HG03354 (cell line): Measurements from ENCODE around the gene SERTAD1.
"Not testable (repeated sequence)": the region's sequence is repeated elsewhere in the genome, so short reads cannot be mapped to it uniquely, and the experiment has no call there.

Source experiments
- ATAC-seq: cut with Tn5 transposase; IDR thresholded peaks from one replicate; pipeline ENCODE4 v1.9.1; 2021; ENCODE audit warnings: mild to moderate bottlenecking; ENCODE audit not compliant: unreplicated experiment, poor library complexity, severe bottlenecking

The SERTAD1 gene

GRCh38 chr19:40411125-40411842 lies 14.5 kb downstream of the SERTAD1 start:
- no peak for ATAC-seq

DNA sequence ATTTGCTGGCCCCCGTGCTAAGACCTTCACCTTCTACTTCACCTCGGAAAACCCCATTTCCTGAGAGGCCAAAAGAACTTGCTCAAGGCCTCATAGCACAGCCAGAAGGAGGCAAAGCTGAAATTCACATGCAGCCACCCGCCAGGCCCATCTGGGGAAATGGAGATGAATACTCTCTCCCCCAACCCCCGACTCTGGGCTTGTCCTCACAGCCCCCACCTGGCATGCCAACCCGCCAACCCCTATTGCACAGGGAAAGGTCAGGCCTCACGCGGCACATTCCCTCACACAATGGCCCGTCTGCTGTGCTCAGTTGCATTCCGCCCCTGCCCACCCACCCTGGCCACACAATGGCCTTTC lies 15.8 kb downstream of the SERTAD1 start:
- ATAC-seq, result no peak

DNA sequence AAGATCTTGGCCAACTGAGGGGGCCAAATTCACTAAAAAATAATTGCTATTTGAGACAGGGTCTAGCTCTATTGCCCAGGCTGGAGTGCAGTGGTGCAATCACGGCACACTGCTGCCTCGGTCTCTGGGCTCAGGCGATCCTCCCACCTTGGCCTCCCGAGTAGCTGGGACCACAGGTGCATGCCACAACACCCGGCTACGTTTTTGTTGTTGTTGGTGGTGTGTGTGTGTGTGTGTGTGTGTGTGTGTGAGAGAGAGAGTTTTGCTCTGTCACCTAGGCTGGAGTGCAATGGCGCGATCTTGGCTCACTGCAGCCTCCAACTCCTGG lies 17.2 kb downstream of the SERTAD1 start:
- not testable (repeated sequence) for ATAC-seq

DNA sequence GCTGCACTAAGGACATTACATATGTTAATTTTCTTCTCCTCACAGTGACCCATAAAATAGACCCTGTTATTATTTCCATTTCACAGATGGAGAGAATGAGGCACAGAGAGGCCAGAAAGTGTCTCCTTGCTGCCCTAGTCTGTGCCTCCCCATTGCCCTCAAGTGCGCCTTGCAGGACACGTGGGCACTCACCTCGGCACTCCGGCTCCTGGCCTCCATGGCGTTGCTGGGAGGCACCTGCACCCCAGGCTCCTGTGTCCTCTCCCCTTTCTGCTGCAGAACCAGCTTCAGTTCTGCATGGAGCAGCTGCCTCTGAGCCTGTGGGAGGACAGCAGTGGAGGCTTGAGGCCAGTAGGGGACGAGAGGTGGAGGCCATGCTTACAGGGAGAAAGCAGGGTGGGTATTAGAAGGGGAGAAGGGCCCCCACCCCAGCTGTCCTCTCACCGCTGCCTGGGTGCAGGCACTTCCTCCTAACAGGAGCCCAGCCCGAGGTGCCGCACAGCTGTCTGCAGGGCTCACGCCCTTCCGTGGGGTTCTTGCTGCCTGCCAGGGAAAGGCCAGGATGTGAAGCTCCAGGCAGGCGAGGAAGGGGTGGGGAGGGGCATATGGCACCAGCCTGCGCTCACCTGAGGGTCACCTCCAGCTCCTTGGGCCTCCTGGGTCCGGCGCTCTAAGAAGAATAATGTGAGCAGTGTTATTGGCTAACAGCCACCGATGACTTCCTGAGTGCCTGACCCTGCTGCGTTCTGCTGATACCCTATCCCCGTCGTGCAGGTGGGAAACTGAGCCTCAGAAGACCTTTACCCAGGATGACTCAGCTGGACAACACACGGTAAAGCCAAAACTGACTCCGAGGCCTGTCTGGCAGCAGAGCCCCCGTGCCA lies 17.8 kb downstream of the SERTAD1 start:
- ATAC-seq, result no peak

DNA sequence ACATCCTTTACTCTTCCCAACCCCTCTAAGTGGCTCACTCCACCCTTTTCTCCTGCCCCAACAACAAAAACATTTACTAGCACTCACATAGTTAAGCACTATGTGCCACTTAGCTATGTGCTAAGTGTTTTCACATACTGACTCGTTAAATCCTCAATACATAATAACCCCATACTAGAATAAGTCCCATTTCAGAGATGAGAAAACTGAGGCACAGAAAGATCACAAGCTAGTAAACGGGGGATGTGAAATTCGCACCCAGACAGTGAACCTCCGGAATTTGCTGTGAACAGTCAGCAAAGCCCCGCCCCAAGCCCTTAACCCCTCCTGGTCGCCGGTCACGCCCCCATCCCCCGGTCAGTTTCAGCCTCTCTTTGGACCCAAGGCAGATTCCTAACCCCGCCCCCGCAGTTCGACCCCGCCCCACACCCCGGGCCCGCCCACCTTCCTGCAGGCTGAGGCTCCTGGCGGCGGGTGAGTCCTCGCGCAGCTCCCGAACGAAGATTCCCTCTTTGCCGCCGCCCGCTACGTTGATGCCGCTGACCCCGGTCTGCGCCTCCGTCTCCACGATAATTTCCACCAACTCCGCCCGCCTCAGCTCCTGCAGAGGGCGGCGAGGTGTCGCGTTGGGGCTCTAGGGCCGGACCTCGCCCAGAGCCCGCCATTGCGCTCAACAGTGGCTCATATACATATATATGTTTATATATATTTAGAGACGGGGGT lies 22.4 kb downstream of the SERTAD1 start:
- ATAC-seq, result peak; percentile 82

- no peak for ATAC-seq
Observed at GRCh38 chr19:40400559-40400958, 25.2 kb downstream of the SERTAD1 start.

DNA sequence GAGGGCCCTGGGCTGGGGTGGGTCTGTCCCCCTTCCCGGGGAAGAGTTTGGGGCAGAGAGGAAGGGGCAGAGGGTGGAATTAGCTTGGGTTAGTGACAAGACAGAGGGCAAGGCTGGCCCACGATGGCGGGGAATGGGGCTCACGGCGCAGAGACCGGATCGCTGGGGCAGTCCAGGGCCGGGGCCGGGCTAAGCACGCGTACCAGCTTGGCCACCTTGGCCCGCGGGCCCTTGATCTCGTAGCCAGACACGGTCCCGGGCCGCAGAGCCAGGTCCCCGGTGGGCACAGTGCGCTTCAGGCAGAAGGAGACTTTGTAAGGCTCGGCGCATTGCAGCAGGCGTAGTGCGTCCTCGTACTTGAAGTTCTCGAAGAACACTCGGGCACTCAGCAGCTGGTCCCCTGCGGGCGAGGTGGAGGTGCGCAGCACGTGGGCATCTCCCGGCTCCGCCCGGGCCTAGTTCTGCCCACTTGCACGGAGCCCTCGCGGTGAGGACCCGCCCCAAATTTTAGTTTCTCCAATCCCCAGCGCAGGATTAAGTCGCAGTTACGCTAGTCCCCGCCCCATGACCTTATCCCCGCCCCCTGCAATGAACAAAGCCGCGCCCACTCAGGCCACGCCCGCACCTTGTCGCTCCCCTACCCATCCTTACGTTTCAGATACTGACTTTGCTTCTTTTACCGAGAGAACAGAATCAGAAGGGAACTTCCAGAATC lies 27.2 kb downstream of the SERTAD1 start:
- ATAC-seq, result no peak

- ATAC-seq, result no peak
Observed at GRCh38 chr19:40397568-40397906, 28.3 kb downstream of the SERTAD1 start.

DNA sequence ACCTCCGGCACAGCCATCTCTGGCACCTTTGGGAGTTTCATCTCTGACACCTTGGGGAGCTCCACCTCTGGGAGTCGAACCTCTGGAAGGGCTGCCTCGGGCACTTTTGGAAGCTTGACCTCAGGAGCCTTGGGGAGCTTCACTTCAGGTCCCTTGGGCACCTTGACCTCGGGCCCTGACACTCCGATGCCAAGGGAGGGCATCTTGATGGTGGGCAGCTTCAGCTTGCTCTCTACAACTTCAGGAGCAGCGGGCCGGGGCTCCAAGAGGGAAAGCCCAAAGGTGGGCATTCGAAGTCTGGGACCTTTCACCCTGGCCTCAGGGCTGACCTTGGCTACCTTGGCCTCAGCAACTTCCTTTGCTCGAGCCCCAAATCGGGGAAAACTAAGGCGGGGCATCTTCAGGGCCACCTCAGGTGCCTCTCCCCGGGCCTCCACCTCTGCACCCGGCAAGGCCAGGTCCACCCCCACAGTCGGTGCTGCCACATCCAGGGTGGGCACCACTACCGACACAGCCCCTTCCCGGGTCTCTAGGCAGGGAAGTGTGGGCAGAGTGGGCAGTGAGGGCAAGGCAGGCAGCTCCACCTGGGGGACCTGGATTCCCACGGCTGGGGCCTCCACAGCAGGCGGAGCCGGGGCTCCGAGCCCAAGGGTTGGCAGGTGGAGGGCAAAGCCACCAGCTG lies 28.8 kb downstream of the SERTAD1 start:
- no peak for ATAC-seq

- ATAC-seq, result no peak
Observed at GRCh38 chr19:40395956-40396355, 29.8 kb downstream of the SERTAD1 start.

DNA sequence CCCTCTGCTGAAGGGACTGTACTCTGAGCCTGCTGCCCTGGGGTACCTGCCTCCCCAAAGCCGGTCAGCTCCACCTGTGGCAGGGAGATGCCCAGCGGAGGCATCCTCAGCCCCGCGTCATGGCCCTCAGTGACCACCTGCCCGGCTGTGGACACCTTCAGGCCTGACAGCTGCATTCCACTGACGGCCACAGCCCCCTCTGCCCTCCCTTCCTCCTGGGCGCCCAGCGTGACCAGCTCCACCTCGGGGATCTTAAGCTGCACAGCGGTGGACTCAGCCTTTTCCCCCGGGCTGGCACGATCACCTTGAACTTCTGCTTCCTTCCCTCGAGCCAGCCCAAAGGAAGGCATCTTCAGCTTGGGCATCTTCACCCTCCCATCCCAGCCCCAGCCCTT lies 31.0 kb downstream of the SERTAD1 start:
- ATAC-seq, result no peak

DNA sequence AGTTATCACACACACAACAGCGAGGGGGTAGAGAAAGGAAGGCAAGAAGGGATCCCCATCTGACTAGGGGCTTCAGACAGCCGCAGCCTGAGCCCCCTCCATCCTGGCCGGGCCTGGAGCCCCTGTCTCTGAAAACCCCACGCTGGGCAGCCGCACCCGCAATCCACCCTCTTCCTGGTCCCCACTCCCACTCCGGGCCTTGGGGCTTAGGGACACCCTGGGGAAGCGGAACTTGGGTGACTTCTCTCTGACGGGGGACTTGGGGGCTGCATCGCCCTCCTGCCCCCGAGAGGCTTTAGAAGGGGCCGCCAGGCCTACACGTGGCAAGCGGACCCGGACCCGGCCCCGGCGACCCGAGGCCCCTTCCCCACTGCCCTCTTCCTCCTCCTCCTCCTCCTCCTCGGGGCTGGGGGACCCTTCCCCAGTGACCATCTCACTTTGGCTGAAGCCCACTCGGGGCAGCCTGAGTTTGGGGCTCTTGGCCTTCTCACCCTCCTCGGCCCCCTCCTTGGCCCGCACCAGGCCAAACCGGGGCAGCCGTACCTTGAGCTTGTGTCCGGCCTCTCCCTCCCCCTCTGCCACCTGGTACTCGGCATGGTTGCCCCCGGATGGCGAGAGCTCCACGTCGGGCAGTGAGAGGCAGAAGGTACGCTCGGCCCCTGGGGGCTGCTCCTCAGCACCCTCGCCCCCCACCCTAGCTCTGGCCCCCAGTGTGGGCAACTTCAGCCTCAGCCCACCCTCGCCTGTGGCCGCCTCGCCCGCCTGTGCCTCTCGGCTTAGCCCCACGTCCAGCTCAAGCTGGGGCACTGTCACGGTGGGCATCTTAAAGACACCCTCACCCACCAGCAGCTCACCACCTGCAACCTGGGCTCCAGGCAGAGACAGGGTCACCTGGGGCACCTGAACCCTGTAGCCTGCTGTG lies 31.6 kb downstream of the SERTAD1 start:
- no peak for ATAC-seq

DNA sequence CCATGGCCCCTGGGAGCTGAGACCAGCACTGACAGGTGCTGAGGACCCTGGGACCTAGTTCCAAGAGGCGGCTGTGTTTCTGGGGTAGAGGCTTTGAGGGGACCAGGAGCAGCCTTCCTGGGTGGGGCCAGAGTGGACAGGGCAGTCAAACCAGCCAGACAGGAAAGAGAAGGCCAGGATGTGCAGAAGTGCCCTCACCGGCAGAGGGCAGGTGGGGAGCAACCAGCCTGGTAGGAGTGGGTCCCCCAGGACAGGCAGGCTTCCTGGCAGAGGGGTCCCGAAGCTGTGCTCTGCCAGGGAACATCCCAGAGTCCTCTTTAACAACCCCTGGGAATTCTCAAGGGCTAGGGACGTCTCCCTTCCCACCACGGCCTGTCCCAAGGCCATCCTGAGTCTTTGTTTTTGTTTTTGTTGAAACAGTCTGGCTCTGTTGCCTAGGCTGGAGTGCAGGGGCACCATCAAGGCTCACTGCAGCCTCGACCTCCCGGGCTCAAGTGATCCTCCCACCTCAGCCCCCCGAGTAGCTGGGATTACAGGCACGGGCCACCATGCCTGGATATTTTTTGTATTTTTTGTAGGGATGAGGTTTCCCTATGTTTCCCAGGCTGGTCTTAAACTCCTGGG lies 32.8 kb downstream of the SERTAD1 start:
- no peak for ATAC-seq

DNA sequence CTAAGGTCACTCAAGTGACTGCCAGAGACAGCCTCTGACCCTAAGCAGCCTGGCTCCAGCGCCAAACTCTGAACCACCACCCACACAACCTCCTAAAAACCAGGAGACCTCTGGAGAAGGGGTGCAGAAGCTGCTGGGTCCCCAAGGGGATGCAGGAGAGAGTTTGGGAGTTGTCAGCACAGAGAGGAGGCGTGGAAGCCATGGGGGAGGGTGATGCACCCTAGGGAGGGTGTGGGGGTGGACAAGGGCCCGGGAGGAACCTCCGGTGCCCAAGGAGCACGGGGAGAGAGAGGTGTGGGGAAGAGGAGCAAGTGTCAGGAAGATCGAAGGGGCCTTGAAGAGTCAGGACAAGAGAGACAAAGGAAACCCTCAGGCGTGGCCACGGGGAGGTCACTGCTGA lies 33.7 kb downstream of the SERTAD1 start:
- ATAC-seq, result no peak

DNA sequence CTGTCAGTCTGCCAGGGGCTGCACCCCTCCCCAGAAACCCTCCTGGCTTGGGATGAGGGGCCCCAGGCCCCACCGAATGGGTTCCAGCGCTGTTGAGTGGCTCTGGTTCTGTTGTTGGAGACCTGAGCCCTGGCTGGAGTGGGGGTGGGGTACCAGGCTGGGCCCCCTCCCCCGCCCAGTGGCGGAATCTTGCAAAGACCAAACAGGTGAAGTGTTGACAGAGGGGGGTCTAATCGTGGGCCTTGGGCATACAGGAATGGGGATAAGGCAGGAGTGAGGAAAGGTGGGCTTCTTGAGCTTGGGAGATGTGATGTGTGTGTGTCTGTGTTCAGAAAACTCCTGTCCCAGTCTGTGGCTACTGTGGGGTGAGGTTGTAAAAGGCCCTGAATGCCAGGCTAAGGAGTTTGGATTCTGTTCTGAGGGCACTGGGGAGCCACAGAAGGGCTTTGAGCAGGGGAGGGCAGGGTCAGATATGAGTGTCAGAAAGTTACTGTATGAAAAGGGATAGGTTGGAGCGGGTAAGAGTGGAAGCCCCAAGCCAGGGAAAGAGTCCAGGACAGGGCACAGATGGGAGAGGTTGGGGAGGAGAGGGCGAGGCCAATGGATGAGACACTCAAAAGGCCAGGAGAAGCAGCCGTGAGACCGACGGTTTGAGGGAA lies 35.6 kb downstream of the SERTAD1 start, which contains the start of gene HIPK4:
Gene HIPK4 (minus strand): TSS at position 98 of the 659 bp plus-strand sequence. CDS start 279 bp downstream, outside the sequence.
- no peak for ATAC-seq

GRCh38 chr19:40389404-40390083 lies 36.2 kb downstream of the SERTAD1 start:
- no peak for ATAC-seq

GRCh38 chr19:40388481-40388880 lies 37.3 kb downstream of the SERTAD1 start:
- no peak for ATAC-seq
